Activated naive CD4-positive, alpha-beta T cell treated with anti-CD3 and anti-CD28 coated beads for 36 hours (primary cell): ENCODE data around the gene FKRP. TPM values are rescaled to one million over a fixed set of nuclear protein-coding genes. Genes with fewer than 3 reads are reported as not detected.

ENCODE experiments used
- CTCF ChIA-PET: fragments of 350-600 bp; sonication (Branson Sonifier 250); formaldehyde crosslinking; loops from one replicate; lab custom pipeline; 2021; ENCODE audit warnings: antibody characterized with exemption; lab: Charles Lee
- DNase-seq: peaks from one replicate; pipeline ENCODE4 v3.0.0-alpha.2; 2020
- H3K27ac Mint-ChIP-seq: one replicate; pipeline ENCODE4 v1.8.0; 2021; ENCODE audit warnings: mild to moderate bottlenecking, mixed read lengths
- H3K27me3 Mint-ChIP-seq: one replicate; pipeline ENCODE4 v1.8.0; 2021; ENCODE audit warnings: low read depth, mixed read lengths
- H3K36me3 Mint-ChIP-seq: one replicate; pipeline ENCODE4 v1.8.0; 2021; ENCODE audit warnings: low read depth, mixed read lengths
- H3K4me1 Mint-ChIP-seq: one replicate; pipeline ENCODE4 v1.8.0; 2021; ENCODE audit warnings: low read depth, mixed read lengths
- H3K4me3 Mint-ChIP-seq: one replicate; pipeline ENCODE4 v1.8.0; 2021; ENCODE audit warnings: mild to moderate bottlenecking, moderate library complexity, mixed read lengths
- H3K9me3 Mint-ChIP-seq: one replicate; pipeline ENCODE4 v1.8.0; 2021; ENCODE audit warnings: mixed read lengths
- intact Hi-C: fragments of 100-400 bp; cut with micrococcal nuclease; formaldehyde crosslinking; loops from one replicate; pipeline ENCODE4 v1.15.1; 2023
- total RNA-seq, 2 experiments: library from RNA; stranded (reverse); gene quantifications; one replicate each; pipeline ENCODE4 v1.2.3, GENCODE V29; 2021

The FKRP gene
- total RNA-seq, 2 experiments from 2014 or later: 8.8 to 9.0 TPM

GRCh38 chr19:46736531-46737297, 9.1 kb upstream of the FKRP start:
- DNase-seq: no peak
- Mint-ChIP-seq H3K9me3 (no peaks in the 10 kb centered on the region), H3K27ac (no peak overlapping the region), H3K36me3 (peaks cover 22% of the 10 kb centered on the region), H3K4me3 (no peak overlapping the region), H3K4me1 (peaks cover 19% of the 10 kb centered on the region), H3K27me3 (no peaks in the 10 kb centered on the region)
- intact Hi-C loops: no loop called here
- CTCF ChIA-PET: interaction anchor here (0.6 to 1.3 kb wide), 3 partner anchors 8 to 476 kb away, joined by 3 to 8 read pairs (median 4); no protein-coding TSS in a partner anchor

- DNase-seq: no peak
- H3K4me1 Mint-ChIP-seq: peaks cover 17% of the 10 kb centered on the region
- peaks cover 18% of the 10 kb centered on the region for H3K36me3 Mint-ChIP-seq
- no peaks in the 10 kb centered on the region for H3K27me3 Mint-ChIP-seq
- CTCF ChIA-PET: interaction anchor here (0.6 to 1.3 kb wide), 5 partner anchors 9 to 475 kb away, joined by 3 to 8 read pairs (median 3); no protein-coding TSS in a partner anchor
- H3K27ac Mint-ChIP-seq: no peak overlapping the region
- no peak overlapping the region for H3K4me3 Mint-ChIP-seq
- no peaks in the 10 kb centered on the region for H3K9me3 Mint-ChIP-seq
- intact Hi-C loops: no loop called here
These were observed 8.6 kb upstream of the FKRP start for GRCh38 chr19:46737298-46737654.

DNA sequence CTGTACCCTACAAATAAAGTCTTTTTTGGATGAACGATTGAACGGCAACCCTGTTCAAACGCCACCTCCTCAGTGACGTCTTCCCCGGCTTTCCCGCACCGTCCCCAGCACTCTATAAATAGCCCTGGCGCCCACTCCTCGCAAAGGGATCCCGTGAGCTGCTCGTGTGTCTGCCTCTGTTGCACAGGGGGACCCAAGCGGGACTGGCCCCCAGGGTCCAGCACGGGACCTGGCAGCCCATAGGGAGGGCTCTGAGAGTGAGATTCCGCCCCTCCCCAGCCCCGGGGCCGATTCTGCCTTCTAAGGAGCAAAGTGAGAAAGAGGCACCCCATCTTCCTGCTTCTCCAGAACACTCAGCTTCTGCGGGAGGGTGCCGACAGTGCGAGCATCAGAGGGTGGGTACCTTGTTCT, 8.1 kb upstream of the FKRP start:
- peaks cover 18% of the 10 kb centered on the region for H3K36me3 Mint-ChIP-seq
- no peaks in the 10 kb centered on the region for H3K9me3 Mint-ChIP-seq
- peaks cover 18% of the 10 kb centered on the region for H3K4me1 Mint-ChIP-seq
- H3K4me3 Mint-ChIP-seq: no peak overlapping the region
- no peaks in the 10 kb centered on the region for H3K27me3 Mint-ChIP-seq
- CTCF ChIA-PET: interaction anchor here (1.0 to 1.3 kb wide), 4 partner anchors 9 to 33 kb away, joined by 3 to 8 read pairs (median 4); no protein-coding TSS in a partner anchor
- intact Hi-C loops: no loop called here
- H3K27ac Mint-ChIP-seq: no peak overlapping the region
- DNase-seq: no peak

GRCh38 chr19:46739290-46739771, 6.5 kb upstream of the FKRP start:
- Mint-ChIP-seq H3K36me3 (peaks cover 11% of the 10 kb centered on the region), H3K27ac (no peak overlapping the region), H3K9me3 (no peaks in the 10 kb centered on the region), H3K27me3 (no peaks in the 10 kb centered on the region), H3K4me3 (no peak overlapping the region), H3K4me1 (peaks cover 31% of the 10 kb centered on the region)
- CTCF ChIA-PET: interaction anchor here (1.4 kb wide), 1 partner anchor 11 kb away, joined by 4 read pairs; no protein-coding TSS in a partner anchor
- DNase-seq: no peak
- intact Hi-C loops: no loop called here

- Mint-ChIP-seq H3K27me3 (no peaks in the 10 kb centered on the region), H3K4me3 (no peak overlapping the region), H3K4me1 (peaks cover 45% of the 10 kb centered on the region), H3K27ac (no peak overlapping the region), H3K36me3 (peaks cover 10% of the 10 kb centered on the region), H3K9me3 (no peaks in the 10 kb centered on the region)
- CTCF ChIA-PET: interaction anchor here (0.9 to 2.7 kb wide), 4 partner anchors 12 to 99 kb away, joined by 3 to 21 read pairs (median 7); no protein-coding TSS in a partner anchor
- no peak for DNase-seq
- intact Hi-C loops: no loop called here
These were observed 4.4 kb upstream of the FKRP start for GRCh38 chr19:46741447-46741846.

- peaks cover 55% of the 10 kb centered on the region for H3K4me1 Mint-ChIP-seq
- no peak for DNase-seq
- H3K27me3 Mint-ChIP-seq: no peaks in the 10 kb centered on the region
- intact Hi-C loops: no loop called here
- CTCF ChIA-PET: interaction anchor here (0.7 to 2.7 kb wide), 4 partner anchors 14 to 270 kb away, joined by 3 to 21 read pairs (median 4); no protein-coding TSS in a partner anchor
- H3K36me3 Mint-ChIP-seq: peaks cover 4% of the 10 kb centered on the region
- no peak overlapping the region for H3K4me3 Mint-ChIP-seq
- no peaks in the 10 kb centered on the region for H3K9me3 Mint-ChIP-seq
- no peak overlapping the region for H3K27ac Mint-ChIP-seq
These were observed 2.9 kb upstream of the FKRP start for GRCh38 chr19:46742926-46743480.

GRCh38 chr19:46744005-46744691, 1.7 kb upstream of the FKRP start:
- H3K27me3 Mint-ChIP-seq: no peaks in the 10 kb centered on the region
- CTCF ChIA-PET: interaction anchor here (0.5 to 1.9 kb wide), 7 partner anchors 10 to 97 kb away, joined by 3 to 7 read pairs (median 4); no protein-coding TSS in a partner anchor
- peaks cover 57% of the 10 kb centered on the region for H3K4me1 Mint-ChIP-seq
- peak overlapping the region; percentile 95 for H3K4me3 Mint-ChIP-seq
- H3K36me3 Mint-ChIP-seq: peaks cover 2% of the 10 kb centered on the region
- intact Hi-C loops: no loop called here
- no peak for DNase-seq
- H3K9me3 Mint-ChIP-seq: no peaks in the 10 kb centered on the region
- peak overlapping the region; percentile 1 for H3K27ac Mint-ChIP-seq

DNA sequence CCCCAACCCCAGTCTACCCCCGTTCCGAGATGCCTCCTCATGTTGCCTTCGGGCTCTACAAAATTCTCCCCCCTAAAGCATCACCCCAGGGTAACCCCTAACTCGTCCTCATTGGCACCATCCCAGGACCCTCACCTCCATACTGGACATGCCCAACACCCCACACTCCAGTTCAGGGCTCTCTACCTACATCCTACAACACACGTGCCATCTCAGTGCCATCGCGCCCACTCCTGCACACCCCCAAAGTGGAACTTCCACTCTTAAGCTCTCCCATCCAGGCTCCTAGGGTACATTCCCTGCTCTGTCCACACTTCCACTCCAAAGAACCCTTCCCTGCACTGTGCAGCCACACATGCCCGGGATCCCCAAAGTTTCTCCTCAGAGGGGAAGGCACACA, 827 bp upstream of the FKRP start:
- DNase-seq: no peak
- H3K36me3 Mint-ChIP-seq: peaks cover 2% of the 10 kb centered on the region
- H3K9me3 Mint-ChIP-seq: no peaks in the 10 kb centered on the region
- H3K4me3 Mint-ChIP-seq: peak overlapping the region; percentile 95
- intact Hi-C loops: no loop called here
- H3K27me3 Mint-ChIP-seq: no peaks in the 10 kb centered on the region
- CTCF ChIA-PET: interaction anchor here (1.0 to 1.9 kb wide), 4 partner anchors 12 to 96 kb away, joined by 4 to 7 read pairs (median 4); no protein-coding TSS in a partner anchor
- peak overlapping the region; percentile 84 for H3K27ac Mint-ChIP-seq
- H3K4me1 Mint-ChIP-seq: peaks cover 52% of the 10 kb centered on the region

GRCh38 chr19:46746281-46747057, 612 bp downstream of the FKRP start, which contains the start of gene STRN4:
STRN4 (minus strand) TSS chr19:46746450; CDS start chr19:46746430, 20 bp downstream.
- H3K4me3 Mint-ChIP-seq: peak within 1 kb of the TSS; percentile 95
- peak within 1 kb of the TSS; percentile 84 for H3K27ac Mint-ChIP-seq
- H3K27me3 Mint-ChIP-seq: no peaks in the 10 kb centered on the region
- H3K9me3 Mint-ChIP-seq: no peaks in the 10 kb centered on the region
- H3K36me3 Mint-ChIP-seq: peaks cover 4% of the 10 kb centered on the region
- intact Hi-C loops: no loop called here
- CTCF ChIA-PET: no interaction called here
- peak; percentile 47 for DNase-seq
- peaks cover 43% of the 10 kb centered on the region for H3K4me1 Mint-ChIP-seq

DNA sequence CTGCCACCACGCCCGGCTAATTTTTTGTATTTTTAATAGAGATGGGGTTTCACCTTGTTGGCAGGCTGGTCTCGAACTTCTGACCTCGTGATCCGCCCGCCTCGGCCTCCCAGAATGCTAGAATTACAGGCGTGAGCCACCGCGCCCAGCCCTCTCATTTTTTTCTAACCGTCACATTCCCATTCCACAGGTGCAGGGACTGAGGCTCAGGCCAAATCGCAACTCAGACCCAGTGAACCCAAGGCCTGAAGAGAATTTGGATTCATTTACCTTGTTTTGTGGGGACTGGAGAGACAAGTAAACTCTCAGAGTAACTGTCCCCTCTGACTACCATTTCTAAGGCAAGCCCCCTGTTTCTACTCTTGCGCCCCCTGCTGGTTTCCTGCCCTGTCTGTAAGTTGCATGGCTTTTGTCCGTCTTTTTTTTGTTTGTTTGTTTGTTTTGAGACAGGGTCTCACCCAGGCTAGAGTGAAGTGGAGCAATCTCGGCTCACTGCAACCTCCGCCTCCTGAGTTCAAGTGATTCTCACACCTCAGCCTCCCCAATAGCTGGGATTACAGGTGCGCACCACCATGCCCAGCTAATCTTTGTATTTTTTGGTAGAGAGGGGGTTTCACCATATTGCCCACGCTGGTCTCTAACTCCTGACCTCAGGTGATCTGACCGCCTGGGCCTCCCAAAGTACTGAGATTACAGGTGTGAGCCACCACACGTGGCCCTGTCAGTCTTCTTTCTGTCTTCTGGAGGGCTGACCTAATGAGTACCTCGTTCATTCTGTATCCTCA, 2.7 kb downstream of the FKRP start:
- Mint-ChIP-seq H3K36me3 (peaks cover 4% of the 10 kb centered on the region), H3K4me3 (no peak overlapping the region), H3K4me1 (peaks cover 33% of the 10 kb centered on the region), H3K9me3 (no peaks in the 10 kb centered on the region), H3K27me3 (no peaks in the 10 kb centered on the region), H3K27ac (no peak overlapping the region)
- intact Hi-C loops: loop anchor here (2.0 kb wide), 1 partner anchor 220 kb away; no protein-coding TSS in a partner anchor
- CTCF ChIA-PET: interaction anchor here (0.7 to 6.9 kb wide), 10 partner anchors 10 to 134 kb away, joined by 3 to 40 read pairs (median 6); no protein-coding TSS in a partner anchor
- peak; percentile 86 for DNase-seq
